Type B pancreatic cell (in vitro differentiated cells): ENCODE data around the gene CLTCL1. TPM values are rescaled to one million over a fixed set of nuclear protein-coding genes. Genes with fewer than 3 reads are reported as not detected.
"Not testable (repeated sequence)": the region's sequence is repeated elsewhere in the genome, so short reads cannot be mapped to it uniquely, and the experiment has no call there.

Experiments
- DNase-seq: peaks from one replicate; pipeline ENCODE4 v3.0.0; 2021; ENCODE audit warnings: mixed read lengths; ENCODE audit not compliant: unreplicated experiment; ENCODE audit errors: extremely low spot score
- H3K27ac Mint-ChIP-seq: 2 replicates; pipeline ENCODE4 v1.8.0; 2021; ENCODE audit warnings: mild to moderate bottlenecking, mixed read lengths
- H3K27me3 Mint-ChIP-seq: 2 replicates; pipeline ENCODE4 v1.8.0; 2021; ENCODE audit warnings: mixed read lengths
- H3K36me3 Mint-ChIP-seq: 2 replicates; pipeline ENCODE4 v1.8.0; 2021; ENCODE audit warnings: mixed read lengths
- H3K4me1 Mint-ChIP-seq: one replicate; pipeline ENCODE4 v1.8.0; 2021; ENCODE audit warnings: mixed read lengths; ENCODE audit not compliant: unreplicated experiment
- H3K4me3 Mint-ChIP-seq: 2 replicates; pipeline ENCODE4 v1.8.0; 2021; ENCODE audit warnings: mild to moderate bottlenecking, mixed read lengths
- H3K9me3 Mint-ChIP-seq: 2 replicates; pipeline ENCODE4 v1.8.0; 2021; ENCODE audit warnings: mixed read lengths
- CTCF ChIP-seq: fragments of 200-600 bp; sonication (generic); conservative IDR thresholded peaks from 2 replicates; pipeline ENCODE4 v1.5.0; 2021; ENCODE audit warnings: antibody characterized with exemption, mild to moderate bottlenecking
- total RNA-seq: library from RNA; stranded (reverse); gene quantifications from 2 replicates; pipeline ENCODE4 v1.2.1, GENCODE V29; 2021; ENCODE audit warnings: low replicate concordance

Gene CLTCL1
- total RNA-seq, 1 donor from 2014 or later, result 11.6 TPM

GRCh38 chr22:19266547-19267086 lies 24.9 kb downstream of the CLTCL1 start:
- TF ChIP-seq CTCF, result no peak
- H3K4me3 Mint-ChIP-seq, result no peak overlapping the region
- peaks cover 22% of the 10 kb centered on the region for H3K36me3 Mint-ChIP-seq
- no peak for DNase-seq
- H3K27ac Mint-ChIP-seq, result no peak overlapping the region
- H3K4me1 Mint-ChIP-seq, result no peaks in the 10 kb centered on the region
- peaks cover 10% of the 10 kb centered on the region for H3K9me3 Mint-ChIP-seq
- no peaks in the 10 kb centered on the region for H3K27me3 Mint-ChIP-seq

- Mint-ChIP-seq H3K36me3 (peaks cover 24% of the 10 kb centered on the region), H3K4me1 (no peaks in the 10 kb centered on the region), H3K9me3 (peaks cover 10% of the 10 kb centered on the region), H3K27ac (no peak overlapping the region), H3K27me3 (no peaks in the 10 kb centered on the region), H3K4me3 (no peak overlapping the region)
- no peak for TF ChIP-seq CTCF
- no peak for DNase-seq
Measured at GRCh38 chr22:19265779-19266178, 25.7 kb downstream of the CLTCL1 start.

- Mint-ChIP-seq H3K4me3 (no peak overlapping the region), H3K4me1 (no peaks in the 10 kb centered on the region), H3K27me3 (no peaks in the 10 kb centered on the region), H3K27ac (no peak overlapping the region), H3K36me3 (peaks cover 18% of the 10 kb centered on the region), H3K9me3 (no peaks in the 10 kb centered on the region)
- no peak for DNase-seq
- no peak for TF ChIP-seq CTCF
Measured at GRCh38 chr22:19260804-19261203, 30.7 kb downstream of the CLTCL1 start.

- no peak for DNase-seq
- Mint-ChIP-seq H3K27ac (no peak overlapping the region), H3K9me3 (no peaks in the 10 kb centered on the region), H3K36me3 (peaks cover 18% of the 10 kb centered on the region), H3K27me3 (no peaks in the 10 kb centered on the region), H3K4me1 (no peaks in the 10 kb centered on the region), H3K4me3 (no peak overlapping the region)
- no peak for TF ChIP-seq CTCF
Measured at GRCh38 chr22:19260194-19260593, 31.3 kb downstream of the CLTCL1 start.

DNA sequence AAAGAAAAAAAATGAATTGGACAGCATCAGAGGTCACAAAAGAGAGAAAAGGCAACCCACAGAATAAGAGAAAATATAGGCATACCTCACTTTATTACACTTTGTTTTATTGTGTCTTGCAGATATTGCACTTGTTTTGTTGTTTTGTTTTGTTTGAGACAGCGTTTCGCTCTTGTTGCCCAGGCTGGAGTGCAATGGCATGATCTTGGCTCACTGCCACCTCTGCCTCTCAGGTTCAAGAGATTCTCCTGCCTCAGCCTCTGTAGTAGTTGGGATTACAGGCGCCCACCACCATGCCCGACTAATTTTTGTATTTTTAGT lies 32.6 kb downstream of the CLTCL1 start:
- not testable (repeated sequence) for DNase-seq, H3K27me3 Mint-ChIP-seq, H3K4me3 Mint-ChIP-seq, H3K9me3 Mint-ChIP-seq, H3K4me1 Mint-ChIP-seq, H3K27ac Mint-ChIP-seq
- H3K36me3 Mint-ChIP-seq, result peaks cover 18% of the 10 kb centered on the region

- Mint-ChIP-seq H3K36me3 (peaks cover 18% of the 10 kb centered on the region), H3K4me1 (no peaks in the 10 kb centered on the region), H3K27me3 (no peaks in the 10 kb centered on the region), H3K4me3 (no peak overlapping the region), H3K9me3 (no peaks in the 10 kb centered on the region), H3K27ac (no peak overlapping the region)
- TF ChIP-seq CTCF, result no peak
- no peak for DNase-seq
Measured at GRCh38 chr22:19258371-19258770, 33.1 kb downstream of the CLTCL1 start.

DNA sequence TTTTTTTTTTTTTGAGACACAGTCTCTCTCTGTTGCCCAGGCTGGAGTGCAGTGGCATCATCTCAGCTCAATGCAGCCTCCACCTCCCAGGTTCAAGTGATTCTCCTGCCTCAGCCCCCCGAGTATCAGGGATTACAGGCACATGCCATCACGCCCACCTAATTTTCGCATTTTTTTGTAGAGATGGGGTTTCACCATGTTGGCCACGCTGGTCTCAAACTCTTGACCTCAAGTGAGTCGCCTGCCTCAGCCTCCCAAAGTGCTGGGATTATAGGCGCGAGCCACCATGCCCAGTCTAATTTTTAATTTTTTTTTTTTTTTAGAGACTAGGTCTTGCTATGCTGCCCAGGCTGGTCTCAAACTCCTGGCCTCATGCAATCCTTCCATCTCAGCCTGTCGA lies 35.2 kb downstream of the CLTCL1 start:
- not testable (repeated sequence) for H3K4me3 Mint-ChIP-seq, H3K27me3 Mint-ChIP-seq, H3K27ac Mint-ChIP-seq, H3K9me3 Mint-ChIP-seq, H3K4me1 Mint-ChIP-seq, DNase-seq
- H3K36me3 Mint-ChIP-seq, result peaks cover 16% of the 10 kb centered on the region
